GM19328 (cell line): ENCODE data around the gene TREX2.
"Not testable (repeated sequence)": the region's sequence is repeated elsewhere in the genome, so short reads cannot be mapped to it uniquely, and the experiment has no call there.

Source experiments
- ATAC-seq: cut with Tn5 transposase; IDR thresholded peaks from one replicate; pipeline ENCODE4 v1.9.1; 2021; ENCODE audit warnings: mild to moderate bottlenecking, moderate library complexity; ENCODE audit not compliant: unreplicated experiment

The TREX2 gene

DNA sequence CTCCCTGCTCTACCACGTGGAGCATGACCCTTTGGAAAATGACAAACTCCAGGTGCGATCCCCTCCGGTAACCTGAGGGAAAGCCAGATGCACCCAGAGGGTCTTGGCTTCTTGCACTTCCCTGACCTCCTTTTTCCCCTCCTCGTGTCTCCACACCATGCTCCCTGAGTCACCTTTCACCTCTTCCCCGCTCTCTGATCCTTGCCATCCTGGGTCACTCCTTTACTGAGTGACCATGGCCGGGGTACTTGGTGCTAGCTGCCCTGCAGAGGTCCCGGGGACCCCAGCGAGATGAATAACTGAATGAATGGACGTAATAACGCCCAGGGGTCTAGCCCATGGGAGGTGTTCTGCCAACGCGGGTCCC is 35.0 kb downstream of the TREX2 start:
- no peak for ATAC-seq

DNA sequence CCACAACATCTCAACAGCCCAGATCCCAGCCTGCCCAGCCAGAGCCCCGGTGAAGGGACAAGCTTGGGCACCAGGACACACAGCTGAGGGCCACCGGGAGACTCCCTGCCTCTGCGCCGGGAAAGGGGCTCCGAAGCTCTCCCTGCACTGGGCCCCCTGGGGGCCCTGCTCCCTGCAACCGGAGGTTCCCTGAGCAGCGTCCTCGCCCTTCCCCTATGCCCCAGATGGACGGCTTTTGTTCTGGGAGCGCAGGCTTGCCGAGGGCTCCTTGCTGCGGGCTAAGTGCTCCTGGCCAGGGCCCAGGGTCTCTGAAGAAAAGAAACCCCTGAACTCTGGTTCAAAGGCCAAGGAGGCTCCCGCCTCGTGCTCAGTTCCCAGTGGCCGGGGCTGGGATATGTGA is 35.5 kb downstream of the TREX2 start:
- no peak for ATAC-seq

- no peak for ATAC-seq
Observed at GRCh38 chrX:153409414-153410101, 36.3 kb downstream of the TREX2 start.

GRCh38 chrX:153408871-153409351 is 36.9 kb downstream of the TREX2 start:
- ATAC-seq = no peak

- ATAC-seq = no peak
Observed at GRCh38 chrX:153408221-153408721, 37.6 kb downstream of the TREX2 start.

DNA sequence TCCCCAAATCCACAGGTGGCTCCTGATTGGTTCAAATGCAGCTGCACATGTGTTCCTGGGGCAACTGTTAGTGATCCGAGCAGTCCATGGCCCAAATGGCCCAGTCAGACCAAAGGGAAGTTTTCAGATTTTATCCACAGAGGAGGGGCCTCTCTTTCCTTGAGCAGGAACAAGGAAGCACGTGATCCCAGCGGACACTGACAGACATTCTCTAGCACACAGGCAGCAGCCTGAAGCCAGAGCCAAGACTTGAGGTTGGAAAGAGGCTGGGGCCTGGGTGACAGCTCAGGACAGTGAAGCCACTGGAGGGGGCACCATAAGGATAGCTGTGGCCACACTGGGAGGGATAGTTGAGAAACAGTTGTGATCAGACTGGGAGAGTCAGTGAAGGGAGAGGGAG is 38.1 kb downstream of the TREX2 start:
- ATAC-seq = no peak

- no peak for ATAC-seq
Observed at GRCh38 chrX:153406903-153407302, 39.0 kb downstream of the TREX2 start.

DNA sequence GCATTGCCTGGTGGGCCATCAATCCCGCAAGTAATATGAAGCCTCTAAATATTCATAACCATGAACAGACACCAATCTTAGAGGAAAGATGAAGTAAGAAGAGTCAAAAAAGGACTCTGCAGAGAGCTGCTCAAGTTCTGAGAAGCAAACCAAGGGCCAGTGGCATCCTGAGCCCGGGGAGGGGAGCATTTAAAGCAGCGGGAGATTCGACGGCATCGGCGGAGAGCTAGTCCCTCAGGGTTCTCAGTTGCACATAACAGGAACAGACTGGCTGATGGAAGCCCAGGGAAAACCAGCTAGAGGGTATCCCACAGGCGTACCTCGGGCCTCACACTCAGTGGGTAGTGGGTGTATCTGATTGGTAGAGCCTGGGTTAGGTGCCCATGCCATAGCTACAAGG is 39.8 kb downstream of the TREX2 start:
- ATAC-seq = no peak

- ATAC-seq = no peak
Observed at GRCh38 chrX:153405426-153405825, 40.4 kb downstream of the TREX2 start.

DNA sequence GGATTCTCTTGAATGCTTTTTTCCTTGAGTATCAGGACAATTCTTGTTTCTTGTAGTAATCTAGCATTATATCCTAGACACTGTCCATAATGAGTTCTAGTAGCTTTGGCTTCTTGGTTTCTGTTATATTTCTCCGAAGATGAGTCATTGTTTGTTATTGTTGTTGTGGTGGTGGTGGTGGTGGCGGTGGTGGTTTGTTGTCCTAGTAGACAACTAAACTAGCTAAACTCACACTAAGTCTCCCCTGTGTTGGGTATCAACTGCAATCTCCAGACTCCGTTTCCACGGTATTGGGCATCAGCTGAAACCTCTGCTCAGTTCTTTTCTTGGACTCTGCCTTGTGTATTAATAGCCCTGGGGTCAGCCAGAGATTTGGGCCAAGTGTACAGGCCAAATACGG is 41.5 kb downstream of the TREX2 start:
- not testable (repeated sequence) for ATAC-seq

- no peak for ATAC-seq
Observed at GRCh38 chrX:153401133-153401764, 44.6 kb downstream of the TREX2 start, which contains the start of gene PNMA6E. PNMA6E (minus strand) TSS chrX:153401350; CDS start chrX:153398849, 2,501 bp downstream.

- no peak for ATAC-seq
Observed at GRCh38 chrX:153400146-153401132, 45.4 kb downstream of the TREX2 start.

- ATAC-seq = no peak
Observed at GRCh38 chrX:153398275-153398960, 47.4 kb downstream of the TREX2 start.

- no peak for ATAC-seq
Observed at GRCh38 chrX:153397256-153397960, 48.4 kb downstream of the TREX2 start.

DNA sequence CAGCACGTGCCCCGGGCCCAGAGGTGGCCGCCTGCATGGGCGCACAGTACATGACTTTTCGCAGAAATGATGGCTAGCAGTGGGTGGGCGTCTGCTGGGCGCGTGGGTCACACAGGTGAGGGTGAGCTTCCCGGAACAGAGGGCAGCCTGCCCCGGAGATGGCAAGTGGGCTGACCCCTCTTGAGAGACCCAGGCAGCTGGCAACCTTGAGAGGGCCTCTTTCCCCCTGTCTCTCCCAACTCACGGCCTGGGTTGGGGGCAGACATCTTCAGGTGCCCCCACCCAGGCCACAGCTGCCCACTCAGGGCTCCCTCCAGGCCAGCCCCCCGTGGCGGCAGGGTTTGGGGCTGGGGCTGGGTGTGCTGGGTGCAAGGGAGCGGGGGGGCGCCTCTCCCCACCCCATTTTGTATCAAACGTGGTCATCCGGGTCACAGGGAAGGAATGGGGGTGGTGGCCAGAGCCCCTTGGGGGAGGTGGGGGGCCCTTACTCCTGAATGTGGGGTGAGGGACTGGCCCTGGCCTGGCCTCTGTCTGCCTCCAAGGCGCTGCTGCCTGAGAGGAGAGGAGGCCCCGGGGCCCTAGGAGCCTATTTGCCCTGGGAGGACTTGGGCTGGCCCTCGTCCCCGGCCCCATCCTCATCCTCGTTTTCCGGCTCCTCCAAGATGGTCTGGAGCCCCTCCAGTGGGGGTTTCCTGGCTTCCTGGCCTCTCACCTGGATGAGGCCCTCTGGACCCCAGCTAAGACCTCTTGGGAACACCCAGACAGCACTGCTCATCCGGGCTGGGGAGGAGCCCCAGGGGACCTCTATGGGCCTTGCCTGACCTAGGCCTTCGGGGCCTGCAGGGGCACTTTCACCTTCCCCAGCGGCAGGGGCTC is 49.3 kb downstream of the TREX2 start:
- ATAC-seq = no peak

DNA sequence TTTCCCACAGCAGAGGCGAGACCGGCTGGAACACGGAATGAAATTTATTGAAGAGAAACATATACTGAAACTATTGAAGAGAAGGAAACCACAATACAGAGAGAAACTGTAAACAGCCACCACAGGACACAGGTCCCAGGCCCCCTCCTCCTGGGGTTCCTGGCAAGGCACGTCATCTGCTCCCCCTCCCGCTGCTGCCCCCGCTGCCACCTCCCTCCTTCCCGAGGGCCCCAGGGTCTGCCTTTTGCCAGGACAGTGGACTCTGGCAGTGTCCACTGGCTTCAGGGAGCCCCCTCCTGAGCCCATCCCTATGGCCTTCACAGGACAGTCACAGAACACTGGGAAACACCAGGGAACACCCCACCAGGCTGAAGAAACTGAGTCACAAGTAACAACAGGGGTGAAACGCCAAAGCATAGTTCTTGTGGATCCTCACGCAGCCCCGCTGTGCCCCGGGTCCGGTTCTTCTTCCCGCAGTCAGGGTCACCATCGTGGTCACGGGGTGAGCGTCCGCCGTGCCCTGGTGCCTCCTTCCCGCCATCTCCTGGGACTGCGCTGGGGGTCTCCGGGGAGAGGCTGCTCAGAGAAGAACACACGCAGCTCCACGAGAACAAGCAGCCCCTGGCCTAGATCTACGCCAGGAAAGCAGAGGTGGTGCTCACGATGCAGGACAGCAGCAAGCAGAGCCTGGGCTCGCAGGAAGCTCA is 50.1 kb downstream of the TREX2 start:
- no peak for ATAC-seq

DNA sequence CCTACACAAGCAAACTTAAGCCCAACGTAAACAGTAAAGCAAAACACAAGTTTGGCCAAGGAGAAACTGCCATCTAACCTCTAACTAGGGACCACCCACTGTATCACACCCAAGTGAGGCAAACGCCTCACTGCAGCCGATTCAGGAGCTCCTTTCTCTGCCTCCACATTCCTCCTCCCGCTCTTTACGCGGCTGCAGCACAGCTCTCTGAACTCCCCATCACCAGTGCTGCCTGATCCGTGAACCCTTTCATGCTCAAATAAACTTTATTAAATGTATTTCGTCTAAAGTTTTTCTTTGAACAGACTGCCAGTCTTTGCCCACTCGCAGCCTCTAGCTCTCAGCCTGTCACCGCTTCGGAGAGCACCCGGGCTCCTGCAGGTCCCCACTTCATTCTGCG is 51.2 kb downstream of the TREX2 start:
- ATAC-seq = no peak
